Endothelial cell of umbilical vein (primary cell): ENCODE results near the gene ZFP1. TPM values are rescaled to one million over a fixed set of nuclear protein-coding genes. Genes with fewer than 3 reads are reported as not detected.

Experiments used
- BruUV-seq: library from RNA; stranded (reverse); fragments of 400-500 nt; replicated peaks from 2 replicates; lab custom pipeline; 2021; lab: Mats Ljungman, UMichigan
- CTCF ChIA-PET: fragments of 300-600, 350-600 bp; sonication (Branson Sonifier 250); formaldehyde crosslinking; loops from one replicate; lab custom pipeline; 2021; ENCODE audit warnings: antibody characterized with exemption, inconsistent platforms; lab: Charles Lee
- POLR2A ChIA-PET: fragments of 300-600, 350-600 bp; sonication (Branson Sonifier 250); formaldehyde crosslinking; loops from one replicate; lab custom pipeline; 2021; ENCODE audit warnings: antibody characterized with exemption, inconsistent platforms; lab: Charles Lee
- DNase-seq: peaks from one replicate; pipeline ENCODE4 v3.0.0-alpha.2; 2011; ENCODE audit warnings: low read depth, low spot score
- FAIRE-seq: peaks from 2 replicates; lab custom pipeline; 2011; peaks lifted over from hg19 to GRCh38; lab: Jason Lieb, UNC
- H2AFZ ChIP-seq: 2 replicates; pipeline ENCODE4 v1.6.0; 2012; ENCODE audit warnings: low read depth, low read length, control low read depth, inconsistent platforms
- H3K27ac ChIP-seq: 2 replicates; pipeline ENCODE4 v1.5.1; 2011; ENCODE audit warnings: low read depth, mild to moderate bottlenecking, control low read depth, low read length, moderate library complexity; ENCODE audit not compliant: insufficient read depth
- H3K27me3 ChIP-seq, 2 experiments: 2 replicates each; pipeline versions ENCODE4 v1.6.0 to v1.6.1; 2011; ENCODE audit warnings: low read length in 2 of 2, mixed read lengths in 1 of 2; ENCODE audit not compliant: control insufficient read depth in 2 of 2, insufficient read depth in 2 of 2
- H3K36me3 ChIP-seq, 2 experiments: 2 replicates in 1 of 2; 3 replicates in 1 of 2; pipeline ENCODE4 v1.5.1; 2011; ENCODE audit warnings: low read length in 2 of 2, mild to moderate bottlenecking in 1 of 2, moderate library complexity in 1 of 2; ENCODE audit not compliant: control insufficient read depth in 2 of 2, insufficient read depth in 2 of 2; ENCODE audit errors: extremely low read depth in 1 of 2
- H3K4me1 ChIP-seq: 3 replicates; pipeline ENCODE4 v1.5.1; 2011; ENCODE audit warnings: mild to moderate bottlenecking, low read length; ENCODE audit not compliant: control insufficient read depth, insufficient read depth; ENCODE audit errors: extremely low read depth
- H3K4me2 ChIP-seq: 2 replicates; pipeline ENCODE4 v1.6.1; 2011; ENCODE audit warnings: low read length, control low read depth, mixed read lengths; ENCODE audit not compliant: insufficient read depth
- H3K4me3 ChIP-seq, 3 experiments: fragments of 200-600 bp in 1 of 3; sonication (generic), shearing (Covaris generic) in 1 of 3; replicated peaks in 1 of 3; 2 replicates each; pipeline ENCODE4 v1.5.1; 2011 to 2016; ENCODE audit warnings: control low read depth in 3 of 3, low read length in 3 of 3, mild to moderate bottlenecking in 2 of 3, inconsistent platforms in 1 of 3, low read depth in 1 of 3, moderate library complexity in 1 of 3; ENCODE audit not compliant: insufficient read depth in 1 of 3
- H3K79me2 ChIP-seq: 2 replicates; pipeline ENCODE4 v1.6.0; 2012; ENCODE audit warnings: low read length, inconsistent platforms; ENCODE audit not compliant: control insufficient read depth, insufficient read depth
- H3K9ac ChIP-seq: replicated peaks from 2 replicates; pipeline ENCODE3; 2011; ENCODE audit warnings: low read length, control low read depth; ENCODE audit not compliant: insufficient read depth; ENCODE audit errors: extremely low read depth
- H3K9me1 ChIP-seq: replicated peaks from 3 replicates; pipeline ENCODE4 v1.6.0; 2011; ENCODE audit warnings: mild to moderate bottlenecking, low read length; ENCODE audit not compliant: control insufficient read depth, insufficient read depth; ENCODE audit errors: extremely low read depth
- H3K9me3 ChIP-seq: replicated peaks from 2 replicates; pipeline ENCODE4 v1.5.1; 2012; ENCODE audit warnings: low read length, inconsistent platforms; ENCODE audit not compliant: control insufficient read depth, insufficient read depth
- H4K20me1 ChIP-seq: replicated peaks from 2 replicates; pipeline ENCODE3; 2011; ENCODE audit warnings: mild to moderate bottlenecking, low read length; ENCODE audit not compliant: control insufficient read depth, insufficient read depth; ENCODE audit errors: extremely low read depth
- CTCF ChIP-seq, 2 donors: IDR thresholded peaks; 1 replicate in 1 of 2; 2 replicates in 1 of 2; pipeline ENCODE4 v1.5.1; 2011; ENCODE audit warnings: low read length in 2 of 2, mild to moderate bottlenecking in 2 of 2, moderate library complexity in 2 of 2, control low read depth in 1 of 2, inconsistent platforms in 1 of 2, low read depth in 1 of 2; ENCODE audit not compliant: insufficient read depth in 1 of 2; ENCODE audit errors: extremely low read depth in 1 of 2
- EZH2 ChIP-seq: IDR thresholded peaks from 2 replicates; pipeline ENCODE4 v1.6.1; 2012; ENCODE audit warnings: borderline replicate concordance, low read depth, mild to moderate bottlenecking, moderate library complexity, low read length, inconsistent platforms; ENCODE audit not compliant: severe bottlenecking
- FOS ChIP-seq: IDR thresholded peaks from 2 replicates; pipeline ENCODE4 v1.6.1; 2011; ENCODE audit warnings: mild to moderate bottlenecking, low read length, moderate library complexity, borderline replicate concordance; ENCODE audit not compliant: insufficient read depth
- GATA2 ChIP-seq: IDR thresholded peaks from 2 replicates; pipeline ENCODE4 v1.7.0; 2011; ENCODE audit warnings: low read depth, mild to moderate bottlenecking, moderate library complexity, mixed read lengths, low read length; ENCODE audit not compliant: insufficient read length, insufficient read depth
- JUN ChIP-seq: IDR thresholded peaks from 2 replicates; pipeline ENCODE4 v1.6.1; 2011; ENCODE audit warnings: borderline replicate concordance, low read depth; ENCODE audit not compliant: insufficient read length, insufficient read depth
- MAX ChIP-seq: IDR thresholded peaks from 2 replicates; pipeline ENCODE4 v1.6.1; 2011; ENCODE audit not compliant: insufficient read depth, insufficient read length
- MYC ChIP-seq: IDR thresholded peaks from one replicate; pipeline ENCODE4 v1.6.1; 2011; ENCODE audit warnings: mild to moderate bottlenecking, low read depth, low read length
- POLR2A ChIP-seq: IDR thresholded peaks from 2 replicates; pipeline ENCODE4 v1.6.1; 2012; ENCODE audit warnings: low read depth, mild to moderate bottlenecking, control low read depth, low read length
- POLR2AphosphoS5 ChIP-seq: IDR thresholded peaks from 2 replicates; pipeline ENCODE4 v1.6.1; 2012; ENCODE audit warnings: low read depth, mild to moderate bottlenecking, control low read depth, low read length, moderate library complexity; ENCODE audit not compliant: insufficient read depth
- dilution Hi-C: fragments of 300-500 bp; cut with MboI; formaldehyde crosslinking; loops from one replicate; pipeline ENCODE4 v1.15.0; 2019; ENCODE audit warnings: low sequenced_read_pairs; ENCODE audit not compliant: extremely low pct_ligation_motif_present
- intact Hi-C: fragments of 100-400 bp; cut with micrococcal nuclease; formaldehyde crosslinking; loops from one replicate; pipeline ENCODE4 v1.10.0; 2022
- polyA plus RNA-seq, 4 experiments: library from polyadenylated mRNA; depleted of rRNA in 3 of 4; stranded (reverse) in 3 of 4; unstranded in 1 of 4; fragments of >200 nt; gene quantifications; 2 replicates each; pipeline versions ENCODE4 v1.2.1 to v1.2.3, GENCODE V29; 2011 to 2012; ENCODE audit warnings: missing spikeins in 1 of 4
- total RNA-seq: library from RNA; stranded (reverse); gene quantifications from 2 replicates; pipeline ENCODE4 v1.2.3, GENCODE V29; 2021

The ZFP1 gene
- total and polyA plus RNA-seq, 2 donors (not counting 3 experiments of a cell fraction or from before 2014, with no cell fraction given), result 2.8 to 9.8 TPM

GRCh38 chr16:75120253-75120652, 28.1 kb upstream of the ZFP1 start:
- FAIRE-seq (no peak), DNase-seq (no peak)
- Histone ChIP-seq H3K4me1 (no peaks in the 10 kb centered on the region), H3K36me3 (no peaks in the 10 kb centered on the region), H3K9ac (no peak overlapping the region), H3K9me1 (no peaks in the 10 kb centered on the region), H3K9me3 (peaks cover 2% of the 10 kb centered on the region), H2AFZ (no peak overlapping the region), H4K20me1 (no peaks in the 10 kb centered on the region), H3K79me2 (no peaks in the 10 kb centered on the region), H3K27ac (no peak overlapping the region), H3K27me3 (no peaks in the 10 kb centered on the region), H3K4me2 (no peak overlapping the region), H3K4me3 (no peak overlapping the region)
- CTCF ChIA-PET, result interaction anchor here (0.9 to 1.4 kb wide), 2 partner anchors 10 to 122 kb away, joined by 3 to 4 read pairs; partner anchors contain the start of gene ZNRF1
- intact Hi-C loops, result no loop called here
- no TSS peak for BruUV-seq
- TF ChIP-seq POLR2A (no peak), EZH2 (no peak), FOS (no peak), MYC (no peak), CTCF (IDR thresholded peaks at IDR 0.05; ENCODE audit: extremely low read depth in 1 of 2, insufficient read depth in 1 of 2, low read depth in 1 of 2, low read length in 2 of 2) (no peak), POLR2AphosphoS5 (no peak), GATA2 (no peak), MAX (no peak), JUN (no peak)
- dilution Hi-C loops, result no loop called here
- POLR2A ChIA-PET, result no interaction called here
